Upper lobe of right lung (tissue), 1 donor: ENCODE measurements around the gene BRF1. TPM values are rescaled to one million over a fixed set of nuclear protein-coding genes. Genes with fewer than 3 reads are reported as not detected.

Experiments
- ATAC-seq: fragments of 200-7000 bp; cut with Tn5 transposase; one replicate; pipeline ENCODE4 v1.9.1; 2020; ENCODE audit warnings: mild to moderate bottlenecking, moderate library complexity
- DNase-seq: peaks from one replicate; pipeline ENCODE4 v3.0.0-alpha.2; 2020
- H3K27ac ChIP-seq: fragments of 200-600 bp; one replicate; pipeline ENCODE4 v1.8.0; 2022
- H3K27me3 ChIP-seq: fragments of 200-600 bp; one replicate; pipeline ENCODE4 v1.8.0; 2022; ENCODE audit warnings: mild to moderate bottlenecking
- H3K36me3 ChIP-seq: fragments of 200-600 bp; one replicate; pipeline ENCODE4 v1.8.0; 2022
- H3K4me1 ChIP-seq: fragments of 200-600 bp; one replicate; pipeline ENCODE4 v1.8.0; 2022
- H3K4me3 ChIP-seq: fragments of 200-600 bp; one replicate; pipeline ENCODE4 v1.8.0; 2022; ENCODE audit warnings: mild to moderate bottlenecking
- H3K9me3 ChIP-seq: fragments of 200-600 bp; one replicate; pipeline ENCODE4 v1.8.0; 2022
- intact Hi-C: fragments of 100-400 bp; cut with DNase I; formaldehyde crosslinking; loops from one replicate; pipeline ENCODE4 v1.11.0; 2022
- total RNA-seq: library from RNA; stranded (reverse); fragmentation: NEBNext Ultra II Directional; extraction: Animal tissue kit (Norgen Biotek cat#: 25700); gene quantifications from one replicate; pipeline ENCODE4 v1.2.1, GENCODE V29; 2021
- TF ChIP-seq, protein P1 (sequence below): fragments of 200-600 bp; IDR thresholded peaks from one replicate; pipeline ENCODE4 v1.8.0; 2022; ENCODE audit warnings: antibody characterized with exemption
- donor health status: DM: no; HTN: yes; CAD: no; lungs with severe emphysema.

The BRF1 gene
- total RNA-seq, 1 donor from 2014 or later, result 31.2 TPM

DNA sequence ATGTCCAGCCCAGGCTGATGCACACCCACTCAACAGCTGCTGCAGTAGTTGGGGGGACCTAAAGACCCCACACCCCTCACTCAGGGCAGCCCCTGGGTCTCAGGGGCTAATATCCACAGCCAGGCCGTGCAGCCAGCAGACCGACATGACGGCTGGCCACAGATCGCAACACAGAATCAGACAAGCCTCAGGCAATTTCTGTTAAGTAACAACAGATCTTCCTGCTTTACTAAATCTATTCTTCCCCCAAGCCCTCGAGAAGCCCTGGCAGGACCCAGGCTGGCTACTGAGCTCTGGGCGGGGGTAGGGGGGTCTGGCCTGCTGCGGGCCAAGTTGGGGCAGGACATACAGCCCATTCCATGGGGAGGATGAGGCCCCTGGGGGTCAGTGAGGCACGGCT lies 91.7 kb downstream of the BRF1 start:
- Histone ChIP-seq H3K4me3 (no peak overlapping the region), H3K9me3 (no peaks in the 10 kb centered on the region), H3K27me3 (no peaks in the 10 kb centered on the region), H3K36me3 (peaks cover 26% of the 10 kb centered on the region), H3K4me1 (peaks cover 13% of the 10 kb centered on the region), H3K27ac (no peak overlapping the region)
- no peak for ATAC-seq
- TF ChIP-seq, protein P1, sequence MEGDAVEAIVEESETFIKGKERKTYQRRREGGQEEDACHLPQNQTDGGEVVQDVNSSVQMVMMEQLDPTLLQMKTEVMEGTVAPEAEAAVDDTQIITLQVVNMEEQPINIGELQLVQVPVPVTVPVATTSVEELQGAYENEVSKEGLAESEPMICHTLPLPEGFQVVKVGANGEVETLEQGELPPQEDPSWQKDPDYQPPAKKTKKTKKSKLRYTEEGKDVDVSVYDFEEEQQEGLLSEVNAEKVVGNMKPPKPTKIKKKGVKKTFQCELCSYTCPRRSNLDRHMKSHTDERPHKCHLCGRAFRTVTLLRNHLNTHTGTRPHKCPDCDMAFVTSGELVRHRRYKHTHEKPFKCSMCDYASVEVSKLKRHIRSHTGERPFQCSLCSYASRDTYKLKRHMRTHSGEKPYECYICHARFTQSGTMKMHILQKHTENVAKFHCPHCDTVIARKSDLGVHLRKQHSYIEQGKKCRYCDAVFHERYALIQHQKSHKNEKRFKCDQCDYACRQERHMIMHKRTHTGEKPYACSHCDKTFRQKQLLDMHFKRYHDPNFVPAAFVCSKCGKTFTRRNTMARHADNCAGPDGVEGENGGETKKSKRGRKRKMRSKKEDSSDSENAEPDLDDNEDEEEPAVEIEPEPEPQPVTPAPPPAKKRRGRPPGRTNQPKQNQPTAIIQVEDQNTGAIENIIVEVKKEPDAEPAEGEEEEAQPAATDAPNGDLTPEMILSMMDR, result no peak
- intact Hi-C loops, result loop anchor here (10.0 kb wide), 1 partner anchor 76 kb away; no protein-coding TSS in a partner anchor
- DNase-seq, result no peak

- no peaks in the 10 kb centered on the region for H3K9me3 ChIP-seq
- peaks cover 26% of the 10 kb centered on the region for H3K36me3 ChIP-seq
- no peak overlapping the region for H3K4me3 ChIP-seq
- no peak for ATAC-seq
- peaks cover 13% of the 10 kb centered on the region for H3K4me1 ChIP-seq
- no peak overlapping the region for H3K27ac ChIP-seq
- H3K27me3 ChIP-seq, result no peaks in the 10 kb centered on the region
- no peak for DNase-seq
- intact Hi-C loops, result loop anchor here (10.0 kb wide), 1 partner anchor 76 kb away; no protein-coding TSS in a partner anchor
- TF ChIP-seq, protein P1, result no peak
These were observed 92.1 kb downstream of the BRF1 start for GRCh38 chr14:105208738-105209075.

DNA sequence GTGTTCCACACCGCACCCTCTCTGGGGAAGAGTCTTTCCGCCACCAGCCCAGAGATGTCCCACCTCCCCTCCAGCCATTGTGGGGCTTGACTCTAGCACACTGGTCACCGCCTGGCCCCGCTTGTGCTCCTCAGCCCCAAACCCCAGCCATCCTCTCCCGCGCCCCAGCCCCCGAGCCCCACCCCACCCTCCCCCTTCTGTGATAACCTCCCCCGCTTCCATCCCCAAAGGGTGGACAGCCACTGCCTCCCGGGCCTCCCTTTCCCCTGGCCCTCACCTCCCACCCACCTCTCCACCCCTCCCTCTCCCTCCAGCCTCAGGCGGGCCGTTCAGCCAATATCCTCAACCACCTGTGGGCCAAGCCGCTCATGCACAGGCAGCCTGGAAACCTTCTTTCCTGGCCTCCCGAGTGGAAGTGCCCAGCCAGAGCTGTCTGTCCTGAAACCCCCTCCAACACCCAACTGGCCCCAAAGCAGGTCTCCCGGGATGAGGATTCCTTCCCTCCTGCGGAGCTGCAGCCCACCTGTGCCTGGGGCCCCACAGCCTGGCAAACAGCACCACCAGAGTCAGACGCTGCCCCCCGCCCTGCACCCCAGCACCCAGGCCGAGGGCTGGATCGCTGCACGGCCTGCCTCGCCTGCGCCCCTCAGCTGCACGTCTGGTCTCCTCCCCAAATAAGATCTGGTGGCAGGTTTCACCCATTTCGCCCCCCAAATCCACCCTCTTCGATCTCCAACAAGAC lies 92.6 kb downstream of the BRF1 start:
- TF ChIP-seq, protein P1, result no peak
- Histone ChIP-seq H3K36me3 (peaks cover 23% of the 10 kb centered on the region), H3K9me3 (no peaks in the 10 kb centered on the region), H3K27me3 (no peaks in the 10 kb centered on the region), H3K27ac (no peak overlapping the region), H3K4me3 (no peak overlapping the region), H3K4me1 (peaks cover 13% of the 10 kb centered on the region)
- DNase-seq (no peak), ATAC-seq (no peak)
- intact Hi-C loops, result loop anchor here (10.0 kb wide), 1 partner anchor 77 kb away; no protein-coding TSS in a partner anchor

DNA sequence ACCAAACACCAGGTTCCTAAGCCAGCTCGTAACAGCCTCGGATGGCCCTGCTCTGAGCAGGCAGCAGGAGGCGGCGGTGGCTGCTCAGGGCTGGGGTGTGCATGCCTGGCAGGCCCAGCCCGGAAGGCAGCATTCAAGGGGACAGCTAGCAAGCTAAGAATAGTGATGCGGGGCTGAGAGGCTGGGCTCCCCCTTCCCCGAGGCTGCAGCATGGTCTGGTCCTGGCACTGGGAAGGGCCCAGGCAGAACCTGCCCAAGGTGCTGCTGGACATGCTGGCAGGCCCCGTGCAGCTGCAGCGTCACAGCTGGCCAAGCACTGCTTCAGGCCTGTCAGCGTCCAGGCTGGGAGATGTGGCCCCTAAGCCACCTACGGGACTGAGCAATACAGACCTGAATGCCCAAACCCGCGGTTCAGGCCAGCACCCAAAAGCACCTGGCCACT lies 93.3 kb downstream of the BRF1 start:
- DNase-seq (no peak), ATAC-seq (no peak)
- intact Hi-C loops, result loop anchor here (10.0 kb wide), 1 partner anchor 77 kb away; no protein-coding TSS in a partner anchor
- H3K4me3 ChIP-seq, result no peak overlapping the region
- TF ChIP-seq, protein P1, result no peak
- H3K27ac ChIP-seq, result no peak overlapping the region
- no peaks in the 10 kb centered on the region for H3K9me3 ChIP-seq
- H3K27me3 ChIP-seq, result no peaks in the 10 kb centered on the region
- peaks cover 17% of the 10 kb centered on the region for H3K36me3 ChIP-seq
- H3K4me1 ChIP-seq, result peaks cover 13% of the 10 kb centered on the region

DNA sequence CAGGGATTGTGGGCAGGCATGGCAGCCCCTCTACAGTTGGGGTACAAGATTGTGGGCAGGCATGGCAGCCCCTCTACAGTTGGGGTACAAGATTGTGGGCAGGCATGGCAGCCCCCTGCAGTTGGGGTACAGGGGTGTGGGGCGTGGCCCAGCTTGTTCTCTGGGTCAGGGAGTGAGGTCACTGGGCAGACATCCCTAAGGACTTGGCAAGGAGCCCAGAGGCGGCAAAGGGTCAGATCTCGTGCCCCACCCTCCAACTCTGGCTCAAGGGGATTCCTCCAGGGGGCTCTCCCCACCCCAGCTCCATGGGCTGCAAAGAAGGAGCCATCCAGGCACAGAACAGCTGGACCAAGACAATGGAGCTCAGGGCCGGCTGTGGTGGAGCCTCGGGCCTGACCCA lies 93.9 kb downstream of the BRF1 start:
- TF ChIP-seq, protein P1, result no peak
- Histone ChIP-seq H3K27me3 (no peaks in the 10 kb centered on the region), H3K4me1 (peaks cover 19% of the 10 kb centered on the region), H3K9me3 (no peaks in the 10 kb centered on the region), H3K36me3 (peaks cover 17% of the 10 kb centered on the region), H3K4me3 (no peak overlapping the region), H3K27ac (no peak overlapping the region)
- intact Hi-C loops, result loop anchor here (10.0 kb wide), 1 partner anchor 78 kb away; no protein-coding TSS in a partner anchor
- no peak for ATAC-seq
- DNase-seq, result no peak
